Measurements from ENCODE around the gene PPID. TPM values are rescaled to one million over a fixed set of nuclear protein-coding genes. Genes with fewer than 3 reads are reported as not detected.

The PPID gene
- total RNA-seq, 1 experiment from 2014 or later: 34.4 TPM

DNA sequence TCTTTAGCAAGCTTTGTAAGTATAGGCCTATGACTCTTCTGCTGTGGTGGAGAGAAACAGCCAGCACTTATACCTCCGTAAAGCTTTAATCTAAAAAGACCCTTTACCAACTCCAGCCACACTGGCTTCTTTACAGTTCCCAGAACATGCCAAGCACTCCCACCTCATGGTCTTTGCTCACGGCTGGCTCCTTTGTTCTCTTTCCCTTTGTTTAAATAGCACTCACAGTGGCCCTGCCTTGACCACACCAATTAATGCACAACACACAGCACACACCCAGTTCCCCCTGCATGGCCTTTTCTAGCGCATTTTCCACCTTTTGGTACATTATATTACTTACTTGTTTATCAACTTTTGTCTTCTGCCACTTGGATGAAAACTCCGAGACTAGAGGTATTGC lies 18.9 kb downstream of the PPID start:
- Mint-ChIP-seq H3K9me3 (ENCODE audit: low read depth, unreplicated experiment) (no peaks in the 10 kb centered on the region), H3K4me1 (ENCODE audit: low read depth, unreplicated experiment) (no peaks in the 10 kb centered on the region), H3K27me3 (ENCODE audit: unreplicated experiment) (no peaks in the 10 kb centered on the region), H3K4me3 (ENCODE audit: low read depth, unreplicated experiment) (no peak overlapping the region), H3K27ac (ENCODE audit: unreplicated experiment) (no peak overlapping the region), H3K36me3 (ENCODE audit: insufficient read depth, unreplicated experiment) (no peaks in the 10 kb centered on the region)
- no TSS peak for BruUV-seq (replicated peaks)
- no peak for DNase-seq
- TF ChIP-seq, protein P1, sequence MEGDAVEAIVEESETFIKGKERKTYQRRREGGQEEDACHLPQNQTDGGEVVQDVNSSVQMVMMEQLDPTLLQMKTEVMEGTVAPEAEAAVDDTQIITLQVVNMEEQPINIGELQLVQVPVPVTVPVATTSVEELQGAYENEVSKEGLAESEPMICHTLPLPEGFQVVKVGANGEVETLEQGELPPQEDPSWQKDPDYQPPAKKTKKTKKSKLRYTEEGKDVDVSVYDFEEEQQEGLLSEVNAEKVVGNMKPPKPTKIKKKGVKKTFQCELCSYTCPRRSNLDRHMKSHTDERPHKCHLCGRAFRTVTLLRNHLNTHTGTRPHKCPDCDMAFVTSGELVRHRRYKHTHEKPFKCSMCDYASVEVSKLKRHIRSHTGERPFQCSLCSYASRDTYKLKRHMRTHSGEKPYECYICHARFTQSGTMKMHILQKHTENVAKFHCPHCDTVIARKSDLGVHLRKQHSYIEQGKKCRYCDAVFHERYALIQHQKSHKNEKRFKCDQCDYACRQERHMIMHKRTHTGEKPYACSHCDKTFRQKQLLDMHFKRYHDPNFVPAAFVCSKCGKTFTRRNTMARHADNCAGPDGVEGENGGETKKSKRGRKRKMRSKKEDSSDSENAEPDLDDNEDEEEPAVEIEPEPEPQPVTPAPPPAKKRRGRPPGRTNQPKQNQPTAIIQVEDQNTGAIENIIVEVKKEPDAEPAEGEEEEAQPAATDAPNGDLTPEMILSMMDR (IDR thresholded peaks at IDR 0.05; ENCODE audit: unreplicated experiment): no peak
- intact Hi-C loops (cut with micrococcal nuclease; ENCODE audit: unreplicated experiment): no loop called here
- CTCF ChIA-PET: no interaction called here

DNA sequence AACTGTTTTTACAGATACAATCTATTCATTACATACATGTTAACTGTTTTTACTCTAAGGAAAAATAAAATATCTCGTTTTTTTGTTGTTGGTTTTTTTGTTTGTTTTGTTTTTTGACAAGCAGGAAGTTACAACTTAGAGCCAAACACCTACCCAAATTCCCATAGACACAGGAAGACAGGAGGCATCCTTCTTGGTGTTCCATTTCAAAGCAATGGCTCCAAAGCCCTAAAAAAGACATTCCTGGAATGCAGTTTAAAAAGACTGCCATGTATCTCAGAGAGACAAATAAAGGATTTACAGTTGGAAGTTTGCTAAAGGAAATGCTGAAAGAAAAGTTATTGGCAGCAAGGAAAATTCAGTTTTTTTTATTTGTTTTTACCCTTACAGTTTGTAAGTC lies 34.4 kb downstream of the PPID start:
- Mint-ChIP-seq H3K27ac (ENCODE audit: unreplicated experiment) (no peak overlapping the region), H3K36me3 (ENCODE audit: insufficient read depth, unreplicated experiment) (no peaks in the 10 kb centered on the region), H3K9me3 (ENCODE audit: low read depth, unreplicated experiment) (no peaks in the 10 kb centered on the region), H3K27me3 (ENCODE audit: unreplicated experiment) (no peaks in the 10 kb centered on the region), H3K4me3 (ENCODE audit: low read depth, unreplicated experiment) (no peak overlapping the region), H3K4me1 (ENCODE audit: low read depth, unreplicated experiment) (no peaks in the 10 kb centered on the region)
- intact Hi-C loops (cut with micrococcal nuclease; ENCODE audit: unreplicated experiment): no loop called here
- no peak for DNase-seq
- CTCF ChIA-PET: no interaction called here
- BruUV-seq (replicated peaks): no TSS peak
- TF ChIP-seq, protein P1 (IDR thresholded peaks at IDR 0.05; ENCODE audit: unreplicated experiment): no peak

DNA sequence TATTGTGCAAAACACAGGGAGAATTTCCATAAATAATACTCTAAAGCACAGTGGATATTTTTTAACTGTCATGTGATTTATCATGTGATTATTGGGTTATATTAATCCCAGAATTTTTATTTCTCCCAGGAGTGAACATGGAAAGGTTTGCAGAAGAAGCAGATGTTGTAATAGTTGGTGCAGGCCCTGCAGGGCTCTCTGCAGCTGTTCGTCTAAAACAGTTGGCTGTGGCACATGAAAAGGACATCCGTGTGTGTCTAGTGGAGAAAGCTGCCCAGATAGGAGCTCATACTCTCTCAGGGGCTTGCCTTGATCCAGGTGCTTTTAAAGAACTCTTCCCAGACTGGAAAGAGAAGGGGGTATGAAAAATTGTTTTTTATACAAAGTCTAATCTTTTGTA lies 41.1 kb downstream of the PPID start:
- H3K4me1 Mint-ChIP-seq (ENCODE audit: low read depth, unreplicated experiment): no peaks in the 10 kb centered on the region
- H3K4me3 Mint-ChIP-seq (ENCODE audit: low read depth, unreplicated experiment): no peak overlapping the region
- CTCF ChIA-PET: no interaction called here
- no TSS peak for BruUV-seq (replicated peaks)
- no peaks in the 10 kb centered on the region for H3K27me3 Mint-ChIP-seq (ENCODE audit: unreplicated experiment)
- no peak overlapping the region for H3K27ac Mint-ChIP-seq (ENCODE audit: unreplicated experiment)
- intact Hi-C loops (cut with micrococcal nuclease; ENCODE audit: unreplicated experiment): no loop called here
- no peaks in the 10 kb centered on the region for H3K36me3 Mint-ChIP-seq (ENCODE audit: insufficient read depth, unreplicated experiment)
- TF ChIP-seq, protein P1 (IDR thresholded peaks at IDR 0.05; ENCODE audit: unreplicated experiment): no peak
- no peak for DNase-seq
- H3K9me3 Mint-ChIP-seq (ENCODE audit: low read depth, unreplicated experiment): no peaks in the 10 kb centered on the region

DNA sequence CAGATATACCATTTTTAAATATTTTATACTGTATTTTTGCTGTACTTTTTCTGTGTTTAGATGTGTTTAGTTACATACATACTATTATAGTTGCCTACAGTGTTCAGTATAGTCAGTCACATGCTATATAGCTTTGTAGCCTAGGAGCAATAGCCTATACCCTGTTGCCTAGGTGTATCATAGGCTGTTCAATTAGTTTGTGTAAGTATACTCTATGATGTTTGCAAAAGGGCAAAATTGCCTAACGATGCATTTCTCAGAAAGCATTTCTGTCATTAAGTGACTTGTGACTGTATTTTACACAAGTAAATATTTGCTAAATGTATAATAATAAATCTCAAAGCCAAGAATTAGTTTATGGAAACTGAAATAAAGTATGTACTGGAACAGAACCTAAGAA lies 41.6 kb downstream of the PPID start:
- Mint-ChIP-seq H3K27me3 (ENCODE audit: unreplicated experiment) (no peaks in the 10 kb centered on the region), H3K27ac (ENCODE audit: unreplicated experiment) (no peak overlapping the region), H3K9me3 (ENCODE audit: low read depth, unreplicated experiment) (no peaks in the 10 kb centered on the region), H3K4me1 (ENCODE audit: low read depth, unreplicated experiment) (no peaks in the 10 kb centered on the region), H3K36me3 (ENCODE audit: insufficient read depth, unreplicated experiment) (no peaks in the 10 kb centered on the region), H3K4me3 (ENCODE audit: low read depth, unreplicated experiment) (no peak overlapping the region)
- CTCF ChIA-PET: no interaction called here
- TF ChIP-seq, protein P1 (IDR thresholded peaks at IDR 0.05; ENCODE audit: unreplicated experiment): no peak
- BruUV-seq (replicated peaks): no TSS peak
- intact Hi-C loops (cut with micrococcal nuclease; ENCODE audit: unreplicated experiment): no loop called here
- no peak for DNase-seq
